Keratinocyte (primary cell): ENCODE results near the gene LTBR. TPM values are rescaled to one million over a fixed set of nuclear protein-coding genes. Genes with fewer than 3 reads are reported as not detected.

ENCODE experiments used
- DNase-seq: peaks from one replicate; pipeline ENCODE4 v3.0.0-alpha.2; 2011; ENCODE audit warnings: low read depth, missing footprints, low spot score
- FAIRE-seq: peaks from 2 replicates; lab custom pipeline; 2011; peaks lifted over from hg19 to GRCh38; lab: Jason Lieb, UNC
- H2AFZ ChIP-seq: 2 replicates; pipeline ENCODE4 v1.6.0; 2012; ENCODE audit warnings: low read length, control low read depth, inconsistent platforms; ENCODE audit not compliant: control insufficient read depth
- H3K27ac ChIP-seq: 2 replicates; pipeline ENCODE4 v1.5.1; 2011; ENCODE audit warnings: low read length; ENCODE audit not compliant: control insufficient read depth, insufficient read depth
- H3K27me3 ChIP-seq: 3 replicates; pipeline ENCODE4 v1.6.0; 2011; ENCODE audit warnings: low read length; ENCODE audit not compliant: control insufficient read depth, insufficient read depth; ENCODE audit errors: extremely low read depth
- H3K36me3 ChIP-seq, 2 experiments: 2 replicates in 1 of 2; 3 replicates in 1 of 2; pipeline ENCODE4 v1.5.1; 2011; ENCODE audit warnings: low read length in 2 of 2, mild to moderate bottlenecking in 1 of 2; ENCODE audit not compliant: control insufficient read depth in 2 of 2, insufficient read depth in 2 of 2; ENCODE audit errors: extremely low read depth in 1 of 2
- H3K4me1 ChIP-seq: 3 replicates; pipeline ENCODE4 v1.5.1; 2011; ENCODE audit warnings: low read length; ENCODE audit not compliant: control insufficient read depth, insufficient read depth; ENCODE audit errors: extremely low read depth
- H3K4me2 ChIP-seq: 3 replicates; pipeline ENCODE4 v1.6.0; 2011; ENCODE audit warnings: low read depth, low read length; ENCODE audit not compliant: control insufficient read depth, insufficient read depth; ENCODE audit errors: extremely low read depth
- H3K4me3 ChIP-seq, 3 experiments: fragments of 200-600 bp in 1 of 3; sonication (generic) in 1 of 3; 2 replicates in 2 of 3; 3 replicates in 1 of 3; pipeline ENCODE4 v1.5.1; 2011 to 2016; ENCODE audit warnings: low read length in 3 of 3, mild to moderate bottlenecking in 3 of 3, control low read depth in 2 of 3, inconsistent platforms in 1 of 3, low read depth in 1 of 3, mixed read lengths in 1 of 3, mixed run types in 1 of 3, moderate library complexity in 1 of 3; ENCODE audit not compliant: control insufficient read depth in 2 of 3, insufficient read depth in 2 of 3; ENCODE audit errors: extremely low read depth in 1 of 3
- H3K79me2 ChIP-seq: 2 replicates; pipeline ENCODE4 v1.6.0; 2012; ENCODE audit warnings: low read length; ENCODE audit not compliant: control insufficient read depth, insufficient read depth
- H3K9ac ChIP-seq: 3 replicates; pipeline ENCODE4 v1.6.0; 2011; ENCODE audit warnings: low read length; ENCODE audit not compliant: control insufficient read depth, insufficient read depth; ENCODE audit errors: extremely low read depth
- H3K9me1 ChIP-seq: 3 replicates; pipeline ENCODE4 v1.6.0; 2011; ENCODE audit warnings: low read length; ENCODE audit not compliant: control insufficient read depth, insufficient read depth; ENCODE audit errors: extremely low read depth
- H3K9me3 ChIP-seq: 2 replicates; pipeline ENCODE4 v1.5.1; 2012; ENCODE audit warnings: low read depth, low read length; ENCODE audit not compliant: control insufficient read depth
- H4K20me1 ChIP-seq: 3 replicates; pipeline ENCODE4 v1.6.0; 2011; ENCODE audit warnings: low read length; ENCODE audit not compliant: control insufficient read depth, insufficient read depth; ENCODE audit errors: extremely low read depth
- EZH2 ChIP-seq: IDR thresholded peaks from one replicate; pipeline ENCODE4 v1.6.1; 2012; ENCODE audit warnings: inconsistent platforms, mild to moderate bottlenecking, low read length, moderate library complexity
- dilution Hi-C: fragments of 300-500 bp; cut with MboI; formaldehyde crosslinking; loops from one replicate; pipeline ENCODE4 v1.7.0; 2020; ENCODE audit warnings: low sequenced_read_pairs; ENCODE audit not compliant: extremely low pct_ligation_motif_present
- polyA plus RNA-seq, 5 experiments: library from polyadenylated mRNA; depleted of rRNA in 3 of 5; stranded (reverse) in 3 of 5; stranded (forward) in 1 of 5; unstranded in 1 of 5; fragments of >200 nt; gene quantifications; 1 replicate in 1 of 5; 2 replicates in 3 of 5; 3 replicates in 1 of 5; pipeline versions ENCODE4 v1.2.1 to v1.2.3, GENCODE V29; 2011 to 2012; ENCODE audit warnings: missing spikeins in 2 of 5, low read depth in 1 of 5, low replicate concordance in 1 of 5
- TF ChIP-seq, protein P1 (sequence below), 3 experiments: IDR thresholded peaks in 1 of 3; conservative IDR thresholded peaks in 1 of 3; optimal IDR thresholded peaks in 1 of 3; 2 replicates in 2 of 3; 3 replicates in 1 of 3; pipeline versions ENCODE3 to v1.5.1; 2011; ENCODE audit warnings: low read length in 3 of 3, mild to moderate bottlenecking in 3 of 3, moderate library complexity in 2 of 3, control low read depth in 1 of 3, inconsistent platforms in 1 of 3; ENCODE audit not compliant: insufficient read depth in 2 of 3; ENCODE audit errors: extremely low read depth in 1 of 3

The LTBR gene
- polyA plus RNA-seq, 1 donor (not counting 4 experiments of a cell fraction or from before 2014, with no cell fraction given) = 42.7 TPM

DNA sequence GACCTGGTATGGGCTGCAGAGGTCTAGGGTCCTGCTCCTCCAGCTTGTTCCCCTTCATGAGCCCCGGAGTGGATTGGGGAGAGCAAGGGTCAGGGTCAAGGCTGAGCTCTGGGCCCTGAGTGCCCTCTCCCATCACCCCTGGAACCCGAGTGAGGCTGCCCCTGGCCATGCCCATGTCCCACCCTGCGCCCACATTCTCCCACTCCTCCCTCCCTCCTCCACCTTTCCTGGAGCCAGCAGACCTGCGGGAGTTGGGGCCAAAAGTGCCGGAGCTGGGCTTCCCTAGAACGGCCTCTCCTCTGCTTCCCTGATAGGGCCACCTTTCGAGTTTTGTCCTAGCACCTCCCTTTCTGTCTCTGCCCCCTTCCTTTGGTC lies 9.2 kb upstream of the LTBR start:
- FAIRE-seq = no peak

GRCh38 chr12:6375269-6376078 lies 8.5 kb upstream of the LTBR start, which contains the start of gene SCNN1A:
Gene SCNN1A (minus strand): TSS chr12:6375563. CDS start chr12:6374783, 780 bp downstream.
- Histone ChIP-seq H3K4me2 (peak within 1 kb of the TSS; percentile 86), H3K9me1 (no peaks in the 10 kb centered on the region), H2AFZ (peak within 1 kb of the TSS; percentile 42), H3K9ac (peak within 1 kb of the TSS; percentile 70), H3K36me3 (no peaks in the 10 kb centered on the region), H3K9me3 (no peaks in the 10 kb centered on the region), H4K20me1 (no peaks in the 10 kb centered on the region), H3K27me3 (no peaks in the 10 kb centered on the region), H3K4me3 (peak within 1 kb of the TSS; percentile 7 to 57 (median 45)), H3K27ac (peak within 1 kb of the TSS; percentile 89), H3K4me1 (peaks cover 80% of the 10 kb centered on the region), H3K79me2 (peaks cover 13% of the 10 kb centered on the region)
- DNase-seq (no peak), FAIRE-seq (no peak)
- TF ChIP-seq, protein P1, sequence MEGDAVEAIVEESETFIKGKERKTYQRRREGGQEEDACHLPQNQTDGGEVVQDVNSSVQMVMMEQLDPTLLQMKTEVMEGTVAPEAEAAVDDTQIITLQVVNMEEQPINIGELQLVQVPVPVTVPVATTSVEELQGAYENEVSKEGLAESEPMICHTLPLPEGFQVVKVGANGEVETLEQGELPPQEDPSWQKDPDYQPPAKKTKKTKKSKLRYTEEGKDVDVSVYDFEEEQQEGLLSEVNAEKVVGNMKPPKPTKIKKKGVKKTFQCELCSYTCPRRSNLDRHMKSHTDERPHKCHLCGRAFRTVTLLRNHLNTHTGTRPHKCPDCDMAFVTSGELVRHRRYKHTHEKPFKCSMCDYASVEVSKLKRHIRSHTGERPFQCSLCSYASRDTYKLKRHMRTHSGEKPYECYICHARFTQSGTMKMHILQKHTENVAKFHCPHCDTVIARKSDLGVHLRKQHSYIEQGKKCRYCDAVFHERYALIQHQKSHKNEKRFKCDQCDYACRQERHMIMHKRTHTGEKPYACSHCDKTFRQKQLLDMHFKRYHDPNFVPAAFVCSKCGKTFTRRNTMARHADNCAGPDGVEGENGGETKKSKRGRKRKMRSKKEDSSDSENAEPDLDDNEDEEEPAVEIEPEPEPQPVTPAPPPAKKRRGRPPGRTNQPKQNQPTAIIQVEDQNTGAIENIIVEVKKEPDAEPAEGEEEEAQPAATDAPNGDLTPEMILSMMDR (optimal IDR thresholded peaks at IDR 0.05 in 1 of 3, IDR thresholded peaks at IDR 0.05 in 1 of 3, conservative IDR thresholded peaks at IDR 0.05 in 1 of 3; ENCODE audit: extremely low read depth in 1 of 3, insufficient read depth in 2 of 3, low read length in 3 of 3) = no peak
- dilution Hi-C loops = no loop called here

More for the DNA sequence above, 9.2 kb upstream of the LTBR start:
- Histone ChIP-seq H3K4me2 (peak overlapping the region; percentile 86), H3K4me3 (peak overlapping the region in 1 of 3 experiments; percentile 57), H3K36me3 (no peaks in the 10 kb centered on the region), H3K4me1 (peaks cover 80% of the 10 kb centered on the region), H4K20me1 (no peaks in the 10 kb centered on the region), H3K9me1 (no peaks in the 10 kb centered on the region), H3K27me3 (no peaks in the 10 kb centered on the region), H3K9me3 (no peaks in the 10 kb centered on the region), H3K27ac (no peak overlapping the region), H3K79me2 (peaks cover 20% of the 10 kb centered on the region), H2AFZ (no peak overlapping the region), H3K9ac (peak overlapping the region; percentile 70)
- dilution Hi-C loops = no loop called here
- no peak for DNase-seq
- TF ChIP-seq EZH2 = no peak
- TF ChIP-seq, protein P1 (optimal IDR thresholded peaks at IDR 0.05 in 1 of 3, IDR thresholded peaks at IDR 0.05 in 1 of 3, conservative IDR thresholded peaks at IDR 0.05 in 1 of 3; ENCODE audit: extremely low read depth in 1 of 3, insufficient read depth in 2 of 3, low read length in 3 of 3) = no peak
